Mesenteric fat pad (tissue), 1 donor: ENCODE results near the gene HLA-DPB1. TPM values are rescaled to one million over a fixed set of nuclear protein-coding genes. Genes with fewer than 3 reads are reported as not detected.

Experiments used
- DNase-seq: peaks from one replicate; pipeline ENCODE4 v3.0.0-alpha.2; 2020; ENCODE audit warnings: low spot score
- total RNA-seq: library from RNA; stranded (reverse); fragmentation: NEBNext Ultra II Directional; extraction: Animal tissue kit (Norgen Biotek cat#: 25700); gene quantifications from one replicate; pipeline ENCODE4 v1.2.1, GENCODE V29; 2021
- donor health status: DM: yes; HTN: yes; CAD: no.

HLA-DPB1 gene
- total RNA-seq, 1 donor from 2014 or later, result 52.5 TPM

DNA sequence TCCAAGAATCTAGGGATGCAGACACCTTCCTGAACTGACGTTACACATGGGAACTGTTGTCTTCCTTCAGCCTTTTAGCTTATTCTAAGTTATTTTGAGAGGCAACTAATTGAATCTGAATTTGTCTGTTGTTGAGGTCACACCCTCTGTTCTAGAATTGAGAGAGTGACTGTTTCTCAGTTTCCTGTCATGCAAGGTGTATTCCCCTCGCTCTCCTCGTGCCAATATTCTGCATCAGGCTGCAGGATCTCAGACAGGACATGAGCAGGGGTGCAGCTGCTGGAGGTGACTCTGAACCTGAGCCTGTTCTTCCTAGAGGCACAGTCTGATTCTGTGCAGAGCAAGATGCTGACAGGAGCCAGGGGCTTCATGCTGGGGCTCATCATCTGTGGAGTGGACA is 52.5 kb downstream of the HLA-DPB1 start:
- DNase-seq, result no peak

DNA sequence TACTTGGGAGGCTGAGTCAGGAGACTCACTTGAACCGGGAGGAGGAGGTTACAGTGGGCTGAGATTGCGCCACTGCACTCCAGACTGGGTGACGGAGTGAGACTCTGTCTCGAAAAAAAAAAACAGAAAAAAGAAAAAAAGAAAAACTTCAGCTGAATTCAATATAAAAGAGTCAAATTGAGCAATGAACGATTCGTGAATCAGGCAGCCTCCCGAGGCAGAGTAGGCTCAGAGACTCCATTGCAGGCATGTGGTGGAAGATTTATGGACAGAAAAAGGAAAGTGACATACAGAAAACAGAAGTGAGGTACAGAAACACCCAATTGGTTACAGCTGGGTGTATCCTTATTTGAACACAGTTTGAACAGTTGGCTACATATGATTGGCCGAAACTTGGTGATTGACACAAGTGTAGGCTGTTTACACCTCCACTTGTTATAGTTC is 56.3 kb downstream of the HLA-DPB1 start:
- no peak for DNase-seq

DNA sequence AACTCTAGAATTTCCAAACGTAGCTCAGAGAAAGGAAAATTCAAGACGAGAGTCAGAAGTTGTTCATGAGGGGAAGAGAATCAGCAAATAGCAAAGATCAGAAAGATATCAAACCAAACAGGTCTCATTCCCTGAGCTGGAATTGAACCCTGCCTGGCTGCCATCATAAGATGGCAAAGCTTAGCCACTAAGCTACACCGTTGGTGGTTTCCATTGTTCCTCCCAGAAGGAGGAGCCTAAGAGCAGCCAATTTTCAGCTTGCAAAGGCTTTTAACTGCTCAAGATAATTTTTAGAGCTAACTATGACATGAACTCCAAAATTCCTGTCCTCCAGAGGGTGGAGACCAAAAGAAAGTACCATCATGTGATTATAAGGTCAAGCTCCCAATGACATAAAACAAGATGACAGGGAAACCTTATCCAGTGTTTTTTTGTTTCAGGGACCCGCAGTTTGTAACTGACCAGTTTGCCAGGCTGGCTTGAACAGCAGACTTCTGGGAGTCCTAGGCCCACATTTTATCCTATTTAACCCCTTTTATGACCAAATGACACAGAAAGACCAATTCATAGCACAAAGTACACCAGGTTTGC is 60.6 kb downstream of the HLA-DPB1 start:
- no peak for DNase-seq

Other genes starting within 250 kb of the HLA-DPB1 start
- 45.8 TPM for gene TAP2, start 237.3 kb upstream of the HLA-DPB1 start, total RNA-seq
- gene PSMB8, start 231.9 kb upstream of the HLA-DPB1 start, total RNA-seq, result 46.4 TPM
- 41.6 TPM for gene TAP1, start 222.3 kb upstream of the HLA-DPB1 start, total RNA-seq
- gene PSMB9, start 221.8 kb upstream of the HLA-DPB1 start, total RNA-seq, result 28.9 TPM
- gene HLA-DMB, start 135.0 kb upstream of the HLA-DPB1 start, total RNA-seq, result 12.3 TPM
- gene HLA-DMA, start 122.9 kb upstream of the HLA-DPB1 start, total RNA-seq, result 42.9 TPM
- 132 TPM for gene BRD2, start 107.4 kb upstream of the HLA-DPB1 start, total RNA-seq
- gene HLA-DOA, start 66.4 kb upstream of the HLA-DPB1 start, total RNA-seq, result 5.0 TPM
- 82.5 TPM for gene HLA-DPA1, start 2.3 kb upstream of the HLA-DPB1 start, total RNA-seq
- gene COL11A2, start 116.5 kb downstream of the HLA-DPB1 start, total RNA-seq, result 0.67 TPM
- 35.8 TPM for gene RXRB, start 124.7 kb downstream of the HLA-DPB1 start, total RNA-seq
- 109 TPM for gene SLC39A7, start 124.9 kb downstream of the HLA-DPB1 start, total RNA-seq
- gene HSD17B8, start 128.7 kb downstream of the HLA-DPB1 start, total RNA-seq, result 5.3 TPM
- 32.6 TPM for gene RING1, start 132.5 kb downstream of the HLA-DPB1 start, total RNA-seq
- gene VPS52, start 195.9 kb downstream of the HLA-DPB1 start, total RNA-seq, result 39.8 TPM
- 1,776 TPM for gene RPS18, start 196.1 kb downstream of the HLA-DPB1 start, total RNA-seq
- 10.7 TPM for gene B3GALT4, start 201.1 kb downstream of the HLA-DPB1 start, total RNA-seq
- gene WDR46, start 213.2 kb downstream of the HLA-DPB1 start, total RNA-seq, result 48.9 TPM
- gene PFDN6, start 213.6 kb downstream of the HLA-DPB1 start, total RNA-seq, result 34.8 TPM
- gene RGL2, start 223.0 kb downstream of the HLA-DPB1 start, total RNA-seq, result 56.2 TPM
- gene TAPBP, start 238.1 kb downstream of the HLA-DPB1 start, total RNA-seq, result 77.9 TPM
- gene ZBTB22, start 241.8 kb downstream of the HLA-DPB1 start, total RNA-seq, result 12.1 TPM
- gene DAXX, start 247.0 kb downstream of the HLA-DPB1 start, total RNA-seq, result 41.7 TPM